DMS 273 (cell line): Measurements from ENCODE around the gene PRELID3B.

Experiments
- DNase-seq: peaks from one replicate; lab custom pipeline; 2025; ENCODE audit not compliant: unreplicated experiment; lab: John Stamatoyannopoulos, UW

The PRELID3B gene

GRCh38 chr20:58996226-58996611 is 46.4 kb downstream of the PRELID3B start:
- no peak for DNase-seq

- DNase-seq = no peak
Observed at GRCh38 chr20:58995461-58996225, 46.9 kb downstream of the PRELID3B start.

- DNase-seq = no peak
Observed at GRCh38 chr20:58994390-58995159, 48.0 kb downstream of the PRELID3B start.

- DNase-seq = no peak
Observed at GRCh38 chr20:58993332-58994248, 49.0 kb downstream of the PRELID3B start.

GRCh38 chr20:58992911-58993310 is 49.7 kb downstream of the PRELID3B start:
- no peak for DNase-seq

GRCh38 chr20:58991715-58992114 is 50.9 kb downstream of the PRELID3B start:
- DNase-seq = no peak

GRCh38 chr20:58990651-58991445 is 51.7 kb downstream of the PRELID3B start:
- no peak for DNase-seq

- DNase-seq = no peak
Observed at GRCh38 chr20:58989196-58989595, 53.4 kb downstream of the PRELID3B start.

- no peak for DNase-seq
Observed at GRCh38 chr20:58988565-58988882, 54.1 kb downstream of the PRELID3B start.

- DNase-seq = no peak
Observed at GRCh38 chr20:58987790-58988564, 54.6 kb downstream of the PRELID3B start.

GRCh38 chr20:58986968-58987517 is 55.5 kb downstream of the PRELID3B start:
- DNase-seq = no peak

- no peak for DNase-seq
Observed at GRCh38 chr20:58986286-58986967, 56.2 kb downstream of the PRELID3B start.

- DNase-seq = no peak
Observed at GRCh38 chr20:58985656-58986055, 56.9 kb downstream of the PRELID3B start.

- no peak for DNase-seq
Observed at GRCh38 chr20:58984691-58985090, 57.9 kb downstream of the PRELID3B start.
